Progenitor cell of endocrine pancreas (in vitro differentiated cells): ENCODE results near the gene SUV39H1. TPM values are rescaled to one million over a fixed set of nuclear protein-coding genes. Genes with fewer than 3 reads are reported as not detected.
A peak's percentile ranks its signal among the peaks of the same experiment; 100 is the strongest.

ENCODE experiments used
- DNase-seq: peaks from one replicate; pipeline ENCODE4 v3.0.0; 2021; ENCODE audit warnings: low spot score; ENCODE audit not compliant: unreplicated experiment
- H3K27ac Mint-ChIP-seq: 2 replicates; pipeline ENCODE4 v1.8.0; 2021; ENCODE audit warnings: mild to moderate bottlenecking, moderate library complexity, mixed read lengths
- H3K27me3 Mint-ChIP-seq: 2 replicates; pipeline ENCODE4 v1.8.0; 2021; ENCODE audit warnings: mixed read lengths
- H3K36me3 Mint-ChIP-seq: 2 replicates; pipeline ENCODE4 v1.8.0; 2022; ENCODE audit warnings: mixed read lengths; ENCODE audit not compliant: insufficient read depth
- H3K4me1 Mint-ChIP-seq: 2 replicates; pipeline ENCODE4 v1.8.0; 2021; ENCODE audit warnings: low read depth, mixed read lengths
- H3K4me3 Mint-ChIP-seq: 2 replicates; pipeline ENCODE4 v1.8.0; 2021; ENCODE audit warnings: low read depth, mild to moderate bottlenecking, moderate library complexity, mixed read lengths
- H3K9me3 Mint-ChIP-seq: 2 replicates; pipeline ENCODE4 v1.8.0; 2021; ENCODE audit warnings: low read depth, mixed read lengths
- total RNA-seq: library from RNA; stranded (reverse); gene quantifications from 2 replicates; pipeline ENCODE4 v1.2.1, GENCODE V29; 2021
- TF ChIP-seq, protein P1 (sequence below): fragments of 200-600 bp; sonication (generic); IDR thresholded peaks from one replicate; pipeline ENCODE4 v1.5.0; 2021; ENCODE audit warnings: antibody characterized with exemption, mild to moderate bottlenecking; ENCODE audit not compliant: unreplicated experiment

SUV39H1 gene
- total RNA-seq, 1 donor from 2014 or later: 7.4 TPM

DNA sequence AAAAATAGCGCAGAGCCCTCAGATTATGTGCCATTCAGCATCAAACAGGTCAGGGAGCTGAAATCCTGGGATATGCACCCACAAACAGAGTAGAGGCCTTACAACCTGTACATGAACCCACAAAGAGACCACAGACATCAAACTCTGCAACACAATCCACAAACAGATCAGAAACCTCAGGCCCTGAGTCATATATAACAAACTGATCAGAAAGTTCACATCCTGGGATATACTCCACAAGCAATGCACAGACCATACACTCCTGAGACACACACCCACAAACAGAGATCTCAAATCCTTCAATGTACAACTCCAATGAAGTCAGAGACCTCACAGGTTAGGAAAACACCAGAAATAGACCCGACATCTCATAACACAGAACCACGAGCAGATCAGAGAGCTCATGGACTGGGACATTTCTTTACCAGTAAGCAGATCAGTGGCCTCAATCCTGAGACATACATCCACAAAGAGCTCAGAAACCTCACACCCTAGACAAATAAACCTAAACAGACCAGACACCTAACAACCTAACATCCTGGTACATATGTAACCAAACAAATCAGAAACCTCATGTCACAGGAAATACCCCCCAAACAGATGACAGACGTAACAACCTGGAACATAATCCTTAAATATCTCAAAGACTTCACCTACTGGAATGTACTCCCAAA is 24.2 kb downstream of the SUV39H1 start:
- H3K27ac Mint-ChIP-seq: no peak overlapping the region
- peaks cover 18% of the 10 kb centered on the region for H3K9me3 Mint-ChIP-seq
- peaks cover 11% of the 10 kb centered on the region for H3K27me3 Mint-ChIP-seq
- no peaks in the 10 kb centered on the region for H3K36me3 Mint-ChIP-seq
- TF ChIP-seq, protein P1, sequence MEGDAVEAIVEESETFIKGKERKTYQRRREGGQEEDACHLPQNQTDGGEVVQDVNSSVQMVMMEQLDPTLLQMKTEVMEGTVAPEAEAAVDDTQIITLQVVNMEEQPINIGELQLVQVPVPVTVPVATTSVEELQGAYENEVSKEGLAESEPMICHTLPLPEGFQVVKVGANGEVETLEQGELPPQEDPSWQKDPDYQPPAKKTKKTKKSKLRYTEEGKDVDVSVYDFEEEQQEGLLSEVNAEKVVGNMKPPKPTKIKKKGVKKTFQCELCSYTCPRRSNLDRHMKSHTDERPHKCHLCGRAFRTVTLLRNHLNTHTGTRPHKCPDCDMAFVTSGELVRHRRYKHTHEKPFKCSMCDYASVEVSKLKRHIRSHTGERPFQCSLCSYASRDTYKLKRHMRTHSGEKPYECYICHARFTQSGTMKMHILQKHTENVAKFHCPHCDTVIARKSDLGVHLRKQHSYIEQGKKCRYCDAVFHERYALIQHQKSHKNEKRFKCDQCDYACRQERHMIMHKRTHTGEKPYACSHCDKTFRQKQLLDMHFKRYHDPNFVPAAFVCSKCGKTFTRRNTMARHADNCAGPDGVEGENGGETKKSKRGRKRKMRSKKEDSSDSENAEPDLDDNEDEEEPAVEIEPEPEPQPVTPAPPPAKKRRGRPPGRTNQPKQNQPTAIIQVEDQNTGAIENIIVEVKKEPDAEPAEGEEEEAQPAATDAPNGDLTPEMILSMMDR: no peak
- no peaks in the 10 kb centered on the region for H3K4me1 Mint-ChIP-seq
- H3K4me3 Mint-ChIP-seq: no peak overlapping the region
- DNase-seq: no peak

DNA sequence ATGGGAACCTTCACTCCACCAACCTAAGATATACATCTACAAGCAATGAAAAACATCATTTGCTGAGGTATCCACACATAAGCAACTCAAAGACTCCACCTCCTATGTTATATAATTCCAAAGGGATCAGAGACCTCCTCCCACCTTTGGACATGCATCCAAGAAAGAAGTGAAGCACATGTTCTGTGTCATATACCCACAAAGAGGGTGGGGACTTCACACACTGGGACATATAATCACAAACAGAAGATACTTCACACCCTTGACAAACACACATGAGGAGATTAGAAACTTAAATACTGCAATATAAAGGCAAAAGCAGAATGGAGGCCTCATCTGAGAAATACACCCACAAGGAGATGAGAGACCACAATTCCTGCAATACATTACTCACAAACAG is 25.4 kb downstream of the SUV39H1 start:
- no peaks in the 10 kb centered on the region for H3K4me1 Mint-ChIP-seq
- DNase-seq: no peak
- H3K36me3 Mint-ChIP-seq: no peaks in the 10 kb centered on the region
- H3K27ac Mint-ChIP-seq: no peak overlapping the region
- H3K27me3 Mint-ChIP-seq: peaks cover 5% of the 10 kb centered on the region
- TF ChIP-seq, protein P1: no peak
- H3K4me3 Mint-ChIP-seq: no peak overlapping the region
- H3K9me3 Mint-ChIP-seq: peaks cover 18% of the 10 kb centered on the region

DNA sequence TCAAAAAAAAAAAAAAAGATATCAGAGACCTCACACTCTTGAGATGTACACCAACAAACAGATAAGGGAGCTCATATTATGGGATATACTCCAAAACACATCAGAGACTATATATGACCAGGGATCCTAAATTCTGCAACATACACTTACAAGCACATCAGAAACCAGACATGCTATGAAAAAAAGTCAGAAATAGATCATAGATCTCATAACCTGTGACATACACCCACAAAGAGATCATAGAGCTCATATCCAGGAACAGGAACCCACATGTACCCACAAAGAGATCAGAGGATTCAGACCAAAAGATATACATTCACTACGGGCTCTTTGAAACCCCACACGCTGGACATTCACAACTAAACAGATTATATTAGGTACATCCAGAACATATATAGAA is 30.1 kb downstream of the SUV39H1 start:
- DNase-seq: no peak
- Mint-ChIP-seq H3K27me3 (no peaks in the 10 kb centered on the region), H3K9me3 (peaks cover 7% of the 10 kb centered on the region), H3K27ac (no peak overlapping the region), H3K36me3 (no peaks in the 10 kb centered on the region), H3K4me3 (no peak overlapping the region), H3K4me1 (no peaks in the 10 kb centered on the region)
- TF ChIP-seq, protein P1: no peak

DNA sequence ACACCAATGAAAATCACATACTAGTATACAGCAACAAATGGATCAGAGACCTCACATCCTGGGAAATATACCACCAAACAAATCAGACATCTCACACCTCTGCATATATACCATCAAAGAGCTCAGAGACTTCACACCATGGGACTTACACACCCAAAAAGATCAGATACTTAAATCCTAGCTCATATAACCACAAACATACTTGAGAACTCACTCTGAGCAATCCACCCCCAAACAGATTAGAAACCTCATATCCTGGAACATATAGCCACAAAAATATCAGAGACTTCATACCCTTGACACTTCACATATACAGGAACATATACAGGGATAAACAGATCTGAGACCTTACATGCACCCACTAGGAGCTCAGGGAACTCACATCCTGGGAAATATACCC is 32.1 kb downstream of the SUV39H1 start:
- Mint-ChIP-seq H3K27ac (no peak overlapping the region), H3K9me3 (peaks cover 9% of the 10 kb centered on the region), H3K27me3 (no peaks in the 10 kb centered on the region), H3K36me3 (no peaks in the 10 kb centered on the region), H3K4me3 (no peak overlapping the region), H3K4me1 (no peaks in the 10 kb centered on the region)
- TF ChIP-seq, protein P1: no peak
- DNase-seq: no peak

DNA sequence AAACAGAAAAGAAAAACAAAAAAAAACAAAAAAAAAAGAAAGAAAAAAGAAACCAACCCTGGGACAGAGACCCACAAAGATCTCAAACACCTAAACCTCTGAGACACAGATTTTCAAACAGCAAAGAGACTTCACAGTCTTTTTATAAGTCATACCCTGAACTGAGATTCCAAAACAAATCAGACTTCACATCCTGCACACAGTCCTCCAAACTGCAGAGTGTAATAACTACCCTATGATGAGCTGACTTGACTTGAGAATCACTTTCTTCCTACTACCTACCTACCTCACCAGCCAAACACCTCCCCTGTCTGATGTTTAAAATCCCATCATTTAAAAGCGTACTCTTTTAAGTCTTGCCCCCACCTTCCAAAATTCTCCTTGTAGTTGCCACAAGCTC is 39.8 kb downstream of the SUV39H1 start:
- peaks cover 15% of the 10 kb centered on the region for H3K9me3 Mint-ChIP-seq
- H3K4me1 Mint-ChIP-seq: peaks cover 3% of the 10 kb centered on the region
- TF ChIP-seq, protein P1: no peak
- no peaks in the 10 kb centered on the region for H3K36me3 Mint-ChIP-seq
- no peak overlapping the region for H3K27ac Mint-ChIP-seq
- H3K4me3 Mint-ChIP-seq: peak overlapping the region; percentile 87
- no peaks in the 10 kb centered on the region for H3K27me3 Mint-ChIP-seq
- no peak for DNase-seq
